GM12878 (cell line): ENCODE measurements around the gene ITGB2.

ENCODE experiments used
- ASH2L ChIP-seq: fragments of 300-600, 200-600 bp; sonication (generic); IDR thresholded peaks from 2 replicates; pipeline ENCODE4 v1.6.1; 2017; ENCODE audit warnings: low read depth, mild to moderate bottlenecking, borderline replicate concordance
- EGR1 ChIP-seq, 2 experiments: IDR thresholded peaks; 1 replicate in 1 of 2; 2 replicates in 1 of 2; pipeline ENCODE4 v1.6.1; 2011 to 2012; ENCODE audit warnings: low read depth in 2 of 2, low read length in 2 of 2, borderline replicate concordance in 1 of 2, mild to moderate bottlenecking in 1 of 2, moderate library complexity in 1 of 2
- RAD21 ChIP-seq: IDR thresholded peaks from 2 replicates; pipeline ENCODE4 v1.6.1; 2011; ENCODE audit warnings: mild to moderate bottlenecking, low read depth, low read length, moderate library complexity; ENCODE audit not compliant: insufficient read depth
- TAF1 ChIP-seq: IDR thresholded peaks from 2 replicates; pipeline ENCODE4 v1.6.1; 2011; ENCODE audit warnings: mild to moderate bottlenecking, low read depth, low read length, borderline replicate concordance
- TF ChIP-seq, protein P1 (sequence below), 3 experiments: IDR thresholded peaks in 2 of 3; conservative IDR thresholded peaks in 1 of 3; 2 replicates each; pipeline ENCODE4 v1.5.1; 2011; ENCODE audit warnings: low read depth in 3 of 3, low read length in 3 of 3, mild to moderate bottlenecking in 3 of 3, control low read depth in 2 of 3, moderate library complexity in 2 of 3, inconsistent platforms in 1 of 3, mixed read lengths in 1 of 3; ENCODE audit not compliant: control insufficient read depth in 2 of 3, insufficient read depth in 1 of 3; ENCODE audit errors: extremely low read depth in 1 of 3
- TF ChIP-seq, protein P2 (sequence below): fragments of 450-650 bp; IDR thresholded peaks from 2 replicates; pipeline ENCODE4 v1.6.1; 2017; ENCODE audit warnings: mild to moderate bottlenecking

DNA sequence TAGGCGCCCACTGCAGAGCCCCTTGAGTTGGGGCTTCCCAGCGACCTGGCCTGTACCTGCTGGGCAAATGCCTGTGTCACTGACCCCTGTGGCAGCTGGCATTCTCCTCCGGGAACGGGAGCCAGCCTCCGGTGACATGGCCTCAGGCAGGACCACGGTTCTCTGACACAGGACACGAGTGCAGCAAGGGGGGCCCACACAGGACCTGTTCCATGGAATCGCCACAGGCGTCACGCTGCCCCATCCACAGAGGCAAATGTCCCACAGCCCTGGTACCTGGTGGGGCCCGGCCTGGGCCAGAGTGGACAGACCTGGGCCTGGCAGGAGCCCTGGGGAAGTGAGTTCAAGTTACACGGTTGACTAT is 2.6 kb downstream of the ITGB2 start:
- TF ChIP-seq EGR1 (IDR thresholded peaks at IDR 0.05; ENCODE audit: borderline replicate concordance in 1 of 2, low read depth in 2 of 2, low read length in 2 of 2) (no peak), RAD21 (no peak), ASH2L (no peak), TAF1 (no peak)
- TF ChIP-seq, protein P1, sequence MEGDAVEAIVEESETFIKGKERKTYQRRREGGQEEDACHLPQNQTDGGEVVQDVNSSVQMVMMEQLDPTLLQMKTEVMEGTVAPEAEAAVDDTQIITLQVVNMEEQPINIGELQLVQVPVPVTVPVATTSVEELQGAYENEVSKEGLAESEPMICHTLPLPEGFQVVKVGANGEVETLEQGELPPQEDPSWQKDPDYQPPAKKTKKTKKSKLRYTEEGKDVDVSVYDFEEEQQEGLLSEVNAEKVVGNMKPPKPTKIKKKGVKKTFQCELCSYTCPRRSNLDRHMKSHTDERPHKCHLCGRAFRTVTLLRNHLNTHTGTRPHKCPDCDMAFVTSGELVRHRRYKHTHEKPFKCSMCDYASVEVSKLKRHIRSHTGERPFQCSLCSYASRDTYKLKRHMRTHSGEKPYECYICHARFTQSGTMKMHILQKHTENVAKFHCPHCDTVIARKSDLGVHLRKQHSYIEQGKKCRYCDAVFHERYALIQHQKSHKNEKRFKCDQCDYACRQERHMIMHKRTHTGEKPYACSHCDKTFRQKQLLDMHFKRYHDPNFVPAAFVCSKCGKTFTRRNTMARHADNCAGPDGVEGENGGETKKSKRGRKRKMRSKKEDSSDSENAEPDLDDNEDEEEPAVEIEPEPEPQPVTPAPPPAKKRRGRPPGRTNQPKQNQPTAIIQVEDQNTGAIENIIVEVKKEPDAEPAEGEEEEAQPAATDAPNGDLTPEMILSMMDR (IDR thresholded peaks at IDR 0.05 in 2 of 3, conservative IDR thresholded peaks at IDR 0.05 in 1 of 3; ENCODE audit: control insufficient read depth in 2 of 3, extremely low read depth in 1 of 3, insufficient read depth in 1 of 3, low read depth in 3 of 3, low read length in 3 of 3), result no peak
- TF ChIP-seq, protein P2, sequence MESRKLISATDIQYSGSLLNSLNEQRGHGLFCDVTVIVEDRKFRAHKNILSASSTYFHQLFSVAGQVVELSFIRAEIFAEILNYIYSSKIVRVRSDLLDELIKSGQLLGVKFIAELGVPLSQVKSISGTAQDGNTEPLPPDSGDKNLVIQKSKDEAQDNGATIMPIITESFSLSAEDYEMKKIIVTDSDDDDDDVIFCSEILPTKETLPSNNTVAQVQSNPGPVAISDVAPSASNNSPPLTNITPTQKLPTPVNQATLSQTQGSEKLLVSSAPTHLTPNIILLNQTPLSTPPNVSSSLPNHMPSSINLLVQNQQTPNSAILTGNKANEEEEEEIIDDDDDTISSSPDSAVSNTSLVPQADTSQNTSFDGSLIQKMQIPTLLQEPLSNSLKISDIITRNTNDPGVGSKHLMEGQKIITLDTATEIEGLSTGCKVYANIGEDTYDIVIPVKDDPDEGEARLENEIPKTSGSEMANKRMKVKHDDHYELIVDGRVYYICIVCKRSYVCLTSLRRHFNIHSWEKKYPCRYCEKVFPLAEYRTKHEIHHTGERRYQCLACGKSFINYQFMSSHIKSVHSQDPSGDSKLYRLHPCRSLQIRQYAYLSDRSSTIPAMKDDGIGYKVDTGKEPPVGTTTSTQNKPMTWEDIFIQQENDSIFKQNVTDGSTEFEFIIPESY, result no peak
